GM18870 (cell line): ENCODE results near the gene LONP1.

Source experiments
- ATAC-seq: cut with Tn5 transposase; IDR thresholded peaks from one replicate; pipeline ENCODE4 v1.9.1; 2021; ENCODE audit warnings: moderate library complexity; ENCODE audit not compliant: unreplicated experiment

Gene LONP1

GRCh38 chr19:5680084-5680436 lies 39.9 kb downstream of the LONP1 start:
- no peak for ATAC-seq

GRCh38 chr19:5679289-5680083 lies 40.5 kb downstream of the LONP1 start:
- ATAC-seq: no peak

GRCh38 chr19:5678071-5678718 lies 41.8 kb downstream of the LONP1 start:
- no peak for ATAC-seq

- no peak for ATAC-seq
Measured at GRCh38 chr19:5677580-5677979, 42.4 kb downstream of the LONP1 start.

GRCh38 chr19:5677136-5677535 lies 42.8 kb downstream of the LONP1 start:
- no peak for ATAC-seq

- no peak for ATAC-seq
Measured at GRCh38 chr19:5676772-5677105, 43.2 kb downstream of the LONP1 start.

DNA sequence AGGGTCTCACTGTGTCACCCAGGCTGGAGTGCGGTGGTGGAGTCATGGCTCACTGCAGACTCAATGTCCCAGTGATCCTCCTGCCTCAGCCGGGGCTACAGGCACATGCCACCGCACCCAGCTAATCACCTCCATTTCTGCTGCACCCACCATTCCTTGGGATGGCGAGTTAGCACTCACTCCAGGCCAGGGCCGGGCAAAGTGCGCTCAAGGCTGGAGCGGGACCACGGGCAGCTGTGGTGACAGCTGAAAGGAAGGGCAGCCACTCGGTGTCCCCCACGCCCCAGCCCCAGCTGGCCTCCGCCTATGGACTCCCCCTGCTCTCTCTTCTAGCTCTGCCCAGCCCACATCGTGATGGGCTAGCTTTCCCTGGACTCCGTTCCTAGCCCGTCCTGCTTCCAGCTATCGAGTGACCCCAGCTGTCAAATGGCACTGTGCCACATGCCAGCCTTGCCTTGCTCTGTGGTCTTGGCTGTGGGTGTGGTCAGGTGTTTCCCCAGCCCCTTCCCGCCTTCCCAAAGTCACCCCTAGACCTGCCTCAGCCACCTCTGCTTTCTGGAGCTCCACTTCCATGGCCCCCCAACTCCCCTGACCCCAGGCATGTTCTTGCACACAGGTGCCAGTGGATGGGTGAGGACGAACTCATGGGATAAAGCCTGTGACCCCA lies 43.7 kb downstream of the LONP1 start:
- no peak for ATAC-seq

DNA sequence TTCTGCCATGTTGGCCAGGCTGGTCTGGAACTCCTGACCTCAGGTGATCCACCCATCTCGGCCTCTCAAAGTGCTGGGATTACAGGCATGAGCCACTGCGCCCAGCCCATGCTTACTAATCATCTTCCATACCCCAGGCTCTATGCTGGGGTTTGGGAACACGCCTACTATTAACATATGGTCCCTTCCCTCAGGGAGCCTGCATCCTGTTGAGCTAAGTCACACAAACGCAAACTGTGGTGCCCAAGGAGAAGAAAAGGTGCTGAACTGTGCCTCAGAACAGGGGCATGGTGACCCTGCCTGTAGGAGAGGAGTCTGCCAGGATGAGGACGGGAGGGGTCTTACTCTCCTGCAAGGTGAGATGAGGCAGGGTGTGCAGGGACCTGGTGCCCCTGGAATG lies 45.2 kb downstream of the LONP1 start:
- ATAC-seq: no peak

DNA sequence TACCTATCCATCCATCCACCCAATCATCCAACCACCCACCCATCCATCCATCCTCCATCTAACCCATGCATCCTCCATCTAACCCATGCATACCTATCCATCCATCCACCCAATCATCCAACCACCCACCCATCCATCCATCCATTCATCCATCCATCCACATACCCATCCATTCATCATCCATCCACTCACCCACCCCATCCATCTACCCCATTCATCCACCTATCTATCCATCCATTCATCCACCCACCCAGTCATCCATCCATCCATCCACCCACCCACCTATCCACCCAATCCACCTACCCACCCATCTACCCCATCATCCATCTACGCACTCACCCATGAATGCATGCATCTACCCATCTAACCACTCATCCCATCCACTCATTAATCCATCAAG lies 46.2 kb downstream of the LONP1 start:
- no peak for ATAC-seq

GRCh38 chr19:5672708-5673459 lies 47.1 kb downstream of the LONP1 start:
- no peak for ATAC-seq

DNA sequence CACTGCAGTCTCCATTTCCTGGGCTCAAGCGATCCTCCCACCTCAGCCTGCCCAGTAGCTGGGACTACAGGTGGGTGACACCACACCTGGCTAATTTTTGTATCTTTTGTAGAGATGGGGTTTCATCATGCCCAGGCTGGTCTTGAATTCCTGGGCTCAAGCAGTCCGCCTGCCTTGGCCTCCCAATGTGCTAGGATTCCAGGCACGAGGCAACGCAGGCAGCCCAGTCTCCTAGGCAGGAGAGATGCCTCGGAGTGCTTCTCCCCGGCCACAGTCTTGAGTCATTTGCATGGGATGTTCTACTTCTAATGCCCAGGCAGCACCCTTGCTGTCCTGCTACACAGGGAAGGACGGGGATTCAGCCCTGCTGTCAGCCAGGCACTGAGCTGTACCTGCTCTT lies 48.3 kb downstream of the LONP1 start:
- ATAC-seq: no peak

DNA sequence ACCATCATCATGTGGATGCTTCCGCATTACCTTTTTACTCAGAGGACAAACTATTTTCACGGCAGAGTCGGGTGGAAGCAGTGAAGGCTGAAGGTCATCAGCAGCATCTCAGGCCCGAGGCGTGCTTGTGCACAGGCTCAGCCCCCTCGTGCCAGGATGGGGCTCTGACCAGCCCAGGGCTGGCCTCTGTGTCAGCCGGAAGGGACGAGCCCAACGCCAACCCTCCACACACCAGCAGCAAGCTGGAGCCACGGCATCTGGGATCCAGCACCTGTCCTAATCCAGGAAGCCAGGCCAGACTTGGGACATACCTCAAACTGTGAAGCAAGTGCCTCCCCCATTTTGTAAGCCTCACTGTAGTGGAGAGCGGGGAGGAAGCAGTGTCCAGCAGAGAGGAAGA lies 50.7 kb downstream of the LONP1 start:
- ATAC-seq: no peak

GRCh38 chr19:5667751-5668271 lies 52.1 kb downstream of the LONP1 start:
- no peak for ATAC-seq

DNA sequence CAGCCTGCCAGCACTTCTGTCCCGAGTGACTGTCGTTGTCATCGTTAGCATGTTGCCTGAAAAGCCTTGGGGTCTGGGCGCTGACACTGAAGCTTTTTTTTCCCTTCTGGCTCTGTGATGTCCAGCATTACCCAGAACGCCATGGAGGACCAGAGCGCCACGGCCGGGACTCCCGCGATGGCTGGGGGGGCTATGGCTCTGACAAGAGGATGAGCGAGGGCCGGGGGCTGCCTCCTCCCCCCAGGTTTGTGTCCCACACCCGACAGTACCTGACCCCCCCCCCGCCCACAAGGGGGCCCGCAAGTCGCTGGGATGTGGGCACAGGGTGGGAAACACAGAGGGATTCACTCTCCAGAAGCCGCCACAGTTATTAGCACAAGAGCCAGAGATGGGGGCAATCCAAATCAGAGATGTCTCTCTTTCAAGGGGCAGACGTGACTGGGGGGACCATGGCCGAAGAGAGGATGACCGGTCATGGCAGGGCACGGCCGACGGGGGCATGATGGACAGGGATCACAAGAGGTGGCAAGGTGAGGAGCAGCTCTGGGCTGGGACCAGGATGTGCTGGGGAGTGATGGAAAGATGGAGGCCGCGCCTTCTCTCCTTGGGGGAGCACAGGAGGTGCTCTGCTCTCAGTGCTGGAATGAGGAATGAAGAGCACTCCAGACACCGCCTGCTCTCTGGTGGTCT lies 52.9 kb downstream of the LONP1 start:
- ATAC-seq: no peak

DNA sequence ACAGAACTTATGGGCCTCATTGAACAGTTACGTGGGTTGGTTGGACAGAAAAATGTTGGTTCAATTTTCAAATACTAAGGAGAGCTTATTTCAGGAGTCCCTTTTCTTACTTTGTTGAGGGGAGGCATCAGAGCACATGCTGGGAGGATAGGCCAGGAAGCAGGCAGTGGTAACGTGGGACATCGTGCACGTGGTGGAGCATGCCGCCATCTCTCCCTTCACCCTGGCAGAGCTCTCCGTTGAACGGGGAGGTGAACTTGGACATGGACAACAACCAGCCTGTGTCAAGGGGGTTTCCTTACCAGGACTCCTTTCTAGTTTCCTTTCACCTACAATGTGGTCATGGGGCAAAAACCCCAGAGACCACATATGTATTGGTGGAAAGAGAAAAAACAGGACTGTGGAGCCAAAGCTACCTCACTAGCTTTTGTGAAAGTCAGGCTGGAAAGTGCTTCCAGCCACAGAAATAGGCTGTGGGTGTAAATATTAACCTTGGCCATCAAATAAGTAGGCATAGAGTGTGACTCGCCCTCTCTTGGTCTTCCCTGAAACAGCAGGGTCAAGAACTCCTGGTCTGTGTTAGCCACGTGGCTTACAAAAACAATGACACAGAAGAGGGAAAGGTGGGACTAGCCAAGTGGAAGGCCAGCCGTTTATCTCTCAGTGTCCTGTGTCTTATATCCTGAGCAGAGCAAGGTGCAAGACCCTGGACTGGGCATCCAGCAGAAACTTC lies 54.0 kb downstream of the LONP1 start:
- no peak for ATAC-seq

DNA sequence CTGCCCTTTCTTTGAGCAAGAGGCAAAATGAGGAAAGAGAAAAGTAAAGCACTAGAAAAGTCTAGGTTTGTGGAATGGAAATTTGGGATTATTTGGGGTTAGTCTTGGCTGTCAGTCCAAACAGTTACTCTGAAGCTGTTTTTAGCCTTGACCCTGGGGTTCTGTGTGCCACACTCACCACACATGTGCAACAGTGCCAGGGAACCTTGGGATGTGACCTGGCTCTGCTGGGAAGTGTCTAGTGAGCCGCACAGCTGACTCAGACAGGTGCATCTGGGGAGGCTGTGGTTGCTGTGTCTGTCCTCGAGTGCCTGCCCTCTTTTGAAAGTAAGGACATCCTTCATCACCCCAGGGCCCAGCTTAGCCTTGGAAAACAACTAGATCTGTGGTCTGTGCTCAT lies 55.4 kb downstream of the LONP1 start:
- no peak for ATAC-seq

DNA sequence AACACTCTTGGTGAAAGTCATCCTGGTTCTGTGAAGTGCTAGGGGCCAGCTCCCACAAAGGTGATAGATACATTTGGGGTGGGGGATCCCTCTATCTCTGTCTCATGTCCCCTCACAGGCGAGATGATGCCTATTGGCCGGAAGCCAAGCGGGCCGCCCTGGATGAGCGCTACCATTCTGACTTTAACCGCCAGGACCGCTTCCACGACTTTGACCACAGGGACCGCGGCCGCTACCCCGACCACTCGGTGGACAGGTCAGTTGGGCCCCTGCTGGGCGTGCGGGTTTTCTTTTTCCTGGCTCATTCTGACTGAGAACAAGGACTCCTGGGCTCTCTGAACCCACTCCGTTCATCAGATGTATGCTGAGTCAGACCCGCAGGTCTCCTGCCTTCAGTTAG lies 56.0 kb downstream of the LONP1 start:
- ATAC-seq: no peak

- ATAC-seq: no peak
Measured at GRCh38 chr19:5661483-5661882, 58.5 kb downstream of the LONP1 start.

DNA sequence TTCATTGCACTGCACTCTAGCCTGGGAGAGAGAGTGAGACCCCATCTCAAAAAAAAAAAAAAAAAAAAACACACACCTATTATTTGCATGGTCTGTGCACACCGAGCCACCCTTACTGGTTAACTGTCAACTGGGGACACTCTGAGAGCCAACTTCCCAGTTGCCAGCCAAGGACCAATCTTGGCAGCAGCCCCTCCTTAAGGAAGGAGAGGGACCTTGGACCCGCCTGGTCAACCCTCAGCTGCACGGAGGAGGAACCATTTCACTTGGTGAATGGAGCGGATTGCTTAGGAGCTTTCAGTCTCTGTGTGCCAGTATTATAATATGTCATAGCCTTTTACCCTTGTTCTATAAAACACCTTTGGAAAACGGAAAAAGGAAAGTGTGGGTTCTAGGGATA lies 64.5 kb downstream of the LONP1 start:
- no peak for ATAC-seq

DNA sequence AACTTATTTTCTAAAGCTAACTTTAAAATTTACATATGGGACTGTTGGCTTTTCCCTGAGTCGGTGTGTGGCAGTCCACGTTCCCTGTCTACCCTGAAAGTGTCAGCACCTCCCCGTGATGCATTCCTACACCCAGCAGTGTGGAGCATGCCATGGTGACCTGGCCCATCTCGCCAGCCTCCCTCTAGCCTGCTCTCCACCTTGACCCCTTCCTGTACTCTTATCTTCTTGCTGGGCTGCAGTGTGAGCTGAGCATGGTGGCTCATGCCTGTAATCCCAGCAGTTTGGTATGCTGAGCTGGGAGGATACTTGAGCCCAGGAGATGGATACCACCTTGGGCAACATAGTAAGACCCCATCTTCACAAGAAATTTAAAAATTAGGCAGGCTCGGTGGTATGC lies 65.0 kb downstream of the LONP1 start:
- ATAC-seq: no peak
